Measurements from ENCODE around the gene HDHD5.

The HDHD5 gene

GRCh38 chr22:17172029-17172833, 13.2 kb upstream of the HDHD5 start:
- H3K9ac ChIP-seq (ENCODE audit: low read depth, low read length) = peak overlapping the region; percentile 86
- no peaks in the 10 kb centered on the region for H3K9me3 ChIP-seq (replicated peaks; ENCODE audit: low read length)
- peaks cover 11% of the 10 kb centered on the region for H3K4me1 ChIP-seq (ENCODE audit: control insufficient read depth, insufficient read depth, low read length)
- H3K36me3 ChIP-seq (ENCODE audit: insufficient read depth, low read length) = no peaks in the 10 kb centered on the region
- H3K4me2 ChIP-seq (ENCODE audit: low read length) = peak overlapping the region; percentile 96
- peaks cover 5% of the 10 kb centered on the region for H3K27me3 ChIP-seq (ENCODE audit: control insufficient read depth, insufficient read depth, low read length)
- peak overlapping the region; percentile 81 for H3K4me3 ChIP-seq (ENCODE audit: low read length)

GRCh38 chr22:17171153-17172028, 12.3 kb upstream of the HDHD5 start:
- Histone ChIP-seq H3K9me3 (replicated peaks; ENCODE audit: low read length) (no peaks in the 10 kb centered on the region), H3K27me3 (ENCODE audit: control insufficient read depth, insufficient read depth, low read length) (peaks cover 5% of the 10 kb centered on the region), H3K36me3 (ENCODE audit: insufficient read depth, low read length) (no peaks in the 10 kb centered on the region), H3K9ac (ENCODE audit: low read depth, low read length) (peak overlapping the region; percentile 86), H3K4me1 (ENCODE audit: control insufficient read depth, insufficient read depth, low read length) (peaks cover 11% of the 10 kb centered on the region), H3K4me2 (ENCODE audit: low read length) (peak overlapping the region; percentile 96), H3K4me3 (ENCODE audit: low read length) (peak overlapping the region; percentile 81)

GRCh38 chr22:17167486-17167885, 8.4 kb upstream of the HDHD5 start:
- H3K36me3 ChIP-seq (ENCODE audit: insufficient read depth, low read length) = no peaks in the 10 kb centered on the region
- H3K4me2 ChIP-seq (ENCODE audit: low read length) = no peak overlapping the region
- H3K9me3 ChIP-seq (replicated peaks; ENCODE audit: low read length) = no peaks in the 10 kb centered on the region
- no peak overlapping the region for H3K9ac ChIP-seq (ENCODE audit: low read depth, low read length)
- H3K4me1 ChIP-seq (ENCODE audit: control insufficient read depth, insufficient read depth, low read length) = peaks cover 11% of the 10 kb centered on the region
- H3K4me3 ChIP-seq (ENCODE audit: low read length) = no peak overlapping the region
- H3K27me3 ChIP-seq (ENCODE audit: control insufficient read depth, insufficient read depth, low read length) = peaks cover 9% of the 10 kb centered on the region

- Histone ChIP-seq H3K4me3 (ENCODE audit: low read length) (no peak overlapping the region), H3K4me1 (ENCODE audit: control insufficient read depth, insufficient read depth, low read length) (peaks cover 5% of the 10 kb centered on the region), H3K9me3 (replicated peaks; ENCODE audit: low read length) (no peaks in the 10 kb centered on the region), H3K9ac (ENCODE audit: low read depth, low read length) (no peak overlapping the region), H3K4me2 (ENCODE audit: low read length) (no peak overlapping the region), H3K27me3 (ENCODE audit: control insufficient read depth, insufficient read depth, low read length) (peaks cover 9% of the 10 kb centered on the region), H3K36me3 (ENCODE audit: insufficient read depth, low read length) (no peaks in the 10 kb centered on the region)
Measured at GRCh38 chr22:17164392-17165024, 5.4 kb upstream of the HDHD5 start.

- no peaks in the 10 kb centered on the region for H3K36me3 ChIP-seq (ENCODE audit: insufficient read depth, low read length)
- H3K4me2 ChIP-seq (ENCODE audit: low read length) = no peak overlapping the region
- no peak overlapping the region for H3K4me3 ChIP-seq (ENCODE audit: low read length)
- no peak overlapping the region for H3K9ac ChIP-seq (ENCODE audit: low read depth, low read length)
- H3K4me1 ChIP-seq (ENCODE audit: control insufficient read depth, insufficient read depth, low read length) = peaks cover 10% of the 10 kb centered on the region
- no peaks in the 10 kb centered on the region for H3K9me3 ChIP-seq (replicated peaks; ENCODE audit: low read length)
- H3K27me3 ChIP-seq (ENCODE audit: control insufficient read depth, insufficient read depth, low read length) = peaks cover 8% of the 10 kb centered on the region
Measured at GRCh38 chr22:17162731-17163130, 3.7 kb upstream of the HDHD5 start.

GRCh38 chr22:17161991-17162390, 2.9 kb upstream of the HDHD5 start:
- H3K9me3 ChIP-seq (replicated peaks; ENCODE audit: low read length) = no peaks in the 10 kb centered on the region
- no peak overlapping the region for H3K4me2 ChIP-seq (ENCODE audit: low read length)
- H3K9ac ChIP-seq (ENCODE audit: low read depth, low read length) = no peak overlapping the region
- H3K27me3 ChIP-seq (ENCODE audit: control insufficient read depth, insufficient read depth, low read length) = peaks cover 4% of the 10 kb centered on the region
- H3K4me1 ChIP-seq (ENCODE audit: control insufficient read depth, insufficient read depth, low read length) = peaks cover 18% of the 10 kb centered on the region
- no peak overlapping the region for H3K4me3 ChIP-seq (ENCODE audit: low read length)
- no peaks in the 10 kb centered on the region for H3K36me3 ChIP-seq (ENCODE audit: insufficient read depth, low read length)

- Histone ChIP-seq H3K27me3 (ENCODE audit: control insufficient read depth, insufficient read depth, low read length) (no peaks in the 10 kb centered on the region), H3K4me1 (ENCODE audit: control insufficient read depth, insufficient read depth, low read length) (peaks cover 19% of the 10 kb centered on the region), H3K36me3 (ENCODE audit: insufficient read depth, low read length) (no peaks in the 10 kb centered on the region), H3K4me3 (ENCODE audit: low read length) (peak overlapping the region; percentile 89), H3K4me2 (ENCODE audit: low read length) (peak overlapping the region; percentile 83), H3K9ac (ENCODE audit: low read depth, low read length) (peak overlapping the region; percentile 78), H3K9me3 (replicated peaks; ENCODE audit: low read length) (no peaks in the 10 kb centered on the region)
Measured at GRCh38 chr22:17159504-17159951, 451 bp upstream of the HDHD5 start.

- H3K4me1 ChIP-seq (ENCODE audit: control insufficient read depth, insufficient read depth, low read length) = peaks cover 19% of the 10 kb centered on the region
Measured at GRCh38 chr22:17158176-17158567, 905 bp downstream of the HDHD5 start.

GRCh38 chr22:17157714-17158113, 1.4 kb downstream of the HDHD5 start:
- H3K36me3 ChIP-seq (ENCODE audit: insufficient read depth, low read length) = no peaks in the 10 kb centered on the region
- peak overlapping the region; percentile 83 for H3K4me2 ChIP-seq (ENCODE audit: low read length)
- H3K9me3 ChIP-seq (replicated peaks; ENCODE audit: low read length) = no peaks in the 10 kb centered on the region
- H3K27me3 ChIP-seq (ENCODE audit: control insufficient read depth, insufficient read depth, low read length) = no peaks in the 10 kb centered on the region
- H3K4me3 ChIP-seq (ENCODE audit: low read length) = peak overlapping the region; percentile 89
- peaks cover 21% of the 10 kb centered on the region for H3K4me1 ChIP-seq (ENCODE audit: control insufficient read depth, insufficient read depth, low read length)
- H3K9ac ChIP-seq (ENCODE audit: low read depth, low read length) = peak overlapping the region; percentile 78

More at GRCh38 chr22:17158176-17158567, 905 bp downstream of the HDHD5 start:
- Histone ChIP-seq H3K36me3 (ENCODE audit: insufficient read depth, low read length) (no peaks in the 10 kb centered on the region), H3K4me2 (ENCODE audit: low read length) (peak overlapping the region; percentile 83), H3K27me3 (ENCODE audit: control insufficient read depth, insufficient read depth, low read length) (no peaks in the 10 kb centered on the region), H3K9ac (ENCODE audit: low read depth, low read length) (peak overlapping the region; percentile 78), H3K9me3 (replicated peaks; ENCODE audit: low read length) (no peaks in the 10 kb centered on the region), H3K4me3 (ENCODE audit: low read length) (peak overlapping the region; percentile 89)

- peaks cover 27% of the 10 kb centered on the region for H3K4me1 ChIP-seq (ENCODE audit: control insufficient read depth, insufficient read depth, low read length)
- no peaks in the 10 kb centered on the region for H3K27me3 ChIP-seq (ENCODE audit: control insufficient read depth, insufficient read depth, low read length)
- no peaks in the 10 kb centered on the region for H3K36me3 ChIP-seq (ENCODE audit: insufficient read depth, low read length)
- no peak overlapping the region for H3K4me3 ChIP-seq (ENCODE audit: low read length)
- H3K9me3 ChIP-seq (replicated peaks; ENCODE audit: low read length) = no peaks in the 10 kb centered on the region
- H3K4me2 ChIP-seq (ENCODE audit: low read length) = no peak overlapping the region
- H3K9ac ChIP-seq (ENCODE audit: low read depth, low read length) = no peak overlapping the region
Measured at GRCh38 chr22:17155941-17156340, 3.1 kb downstream of the HDHD5 start.

- Histone ChIP-seq H3K36me3 (ENCODE audit: insufficient read depth, low read length) (peaks cover 8% of the 10 kb centered on the region), H3K27me3 (ENCODE audit: control insufficient read depth, insufficient read depth, low read length) (no peaks in the 10 kb centered on the region), H3K4me2 (ENCODE audit: low read length) (no peak overlapping the region), H3K9ac (ENCODE audit: low read depth, low read length) (no peak overlapping the region), H3K4me3 (ENCODE audit: low read length) (no peak overlapping the region), H3K9me3 (replicated peaks; ENCODE audit: low read length) (no peaks in the 10 kb centered on the region), H3K4me1 (ENCODE audit: control insufficient read depth, insufficient read depth, low read length) (peaks cover 23% of the 10 kb centered on the region)
Measured at GRCh38 chr22:17152971-17153370, 6.1 kb downstream of the HDHD5 start.
